Stimulated activated CD8-positive, alpha-beta memory T cell treated with anti-CD3 and anti-CD28 coated beads, Interleukin-4, amount 100 ng/mL, for 1 hour (primary cell): ENCODE measurements around the gene ANKFY1.

ENCODE experiments used
- DNase-seq, 2 donors: peaks; one replicate each; pipeline ENCODE4 v3.0.0-alpha.2; 2020; ENCODE audit warnings: low read depth in 2 of 2, low spot score in 1 of 2

ANKFY1 gene

GRCh38 chr17:4263282-4264215 lies at the start of gene ANKFY1:
ANKFY1 (minus strand) TSS chr17:4263979; CDS start chr17:4263941, 38 bp downstream.
- peak; percentile 94 to 97 for DNase-seq

- DNase-seq, result no peak
These were observed 46.7 kb upstream of the ANKFY1 start for GRCh38 chr17:4310354-4311060.

- no peak for DNase-seq
These were observed 46.1 kb upstream of the ANKFY1 start for GRCh38 chr17:4309897-4310296.

DNA sequence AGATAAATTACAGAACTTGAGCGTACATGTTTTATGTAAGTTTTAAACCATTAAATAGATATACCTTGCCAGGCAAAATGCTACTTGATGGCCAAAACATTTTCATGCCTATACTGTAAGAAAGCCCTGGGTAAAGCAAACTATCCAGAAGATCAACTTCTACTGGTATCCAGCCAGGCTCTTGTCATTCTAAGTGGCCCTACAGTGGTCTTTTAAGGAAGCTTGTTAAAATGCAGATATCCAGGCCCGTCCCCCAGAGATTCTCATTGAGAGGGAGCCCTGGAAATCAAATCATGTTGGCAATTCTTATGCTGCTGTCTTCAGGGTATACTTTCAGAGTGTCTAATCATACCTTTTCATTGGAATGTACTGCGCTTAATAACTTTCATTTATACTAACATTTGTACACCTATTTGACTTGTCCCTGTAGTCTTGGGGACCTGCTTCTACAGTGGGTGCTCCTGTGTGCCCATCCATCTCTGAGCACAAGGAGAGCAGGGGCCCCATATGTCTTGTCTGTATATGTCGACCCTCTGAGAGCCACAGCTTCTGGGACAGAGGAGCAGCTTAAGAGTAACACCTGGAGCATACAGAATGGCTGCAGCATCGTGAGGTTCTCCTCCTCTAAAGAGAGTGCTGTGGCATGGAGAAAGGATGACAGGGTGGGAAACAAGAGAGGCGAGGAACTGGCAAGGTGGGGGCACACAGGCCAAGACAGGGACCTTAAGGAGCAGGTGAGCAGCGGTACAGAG lies 43.6 kb upstream of the ANKFY1 start:
- DNase-seq, result no peak

DNA sequence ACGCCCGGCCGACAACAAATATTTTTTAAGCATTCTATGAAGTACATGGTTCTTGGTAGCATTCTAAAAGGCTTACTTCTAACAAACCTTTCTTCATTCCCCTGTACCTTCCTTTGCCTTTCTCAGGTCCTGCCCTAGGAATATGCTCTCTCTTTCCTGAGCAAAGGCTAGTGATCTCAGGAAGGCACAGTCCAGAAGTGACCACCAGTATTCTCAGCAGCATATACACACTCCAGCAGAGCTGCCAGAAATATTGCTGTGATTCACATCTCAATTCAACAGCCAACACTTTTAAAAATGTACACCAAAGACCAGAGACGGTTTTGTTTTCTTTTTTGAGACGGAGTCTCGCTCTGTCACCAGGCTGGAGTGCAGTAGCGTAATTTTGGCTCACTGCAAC lies 41.4 kb upstream of the ANKFY1 start:
- DNase-seq, result no peak

DNA sequence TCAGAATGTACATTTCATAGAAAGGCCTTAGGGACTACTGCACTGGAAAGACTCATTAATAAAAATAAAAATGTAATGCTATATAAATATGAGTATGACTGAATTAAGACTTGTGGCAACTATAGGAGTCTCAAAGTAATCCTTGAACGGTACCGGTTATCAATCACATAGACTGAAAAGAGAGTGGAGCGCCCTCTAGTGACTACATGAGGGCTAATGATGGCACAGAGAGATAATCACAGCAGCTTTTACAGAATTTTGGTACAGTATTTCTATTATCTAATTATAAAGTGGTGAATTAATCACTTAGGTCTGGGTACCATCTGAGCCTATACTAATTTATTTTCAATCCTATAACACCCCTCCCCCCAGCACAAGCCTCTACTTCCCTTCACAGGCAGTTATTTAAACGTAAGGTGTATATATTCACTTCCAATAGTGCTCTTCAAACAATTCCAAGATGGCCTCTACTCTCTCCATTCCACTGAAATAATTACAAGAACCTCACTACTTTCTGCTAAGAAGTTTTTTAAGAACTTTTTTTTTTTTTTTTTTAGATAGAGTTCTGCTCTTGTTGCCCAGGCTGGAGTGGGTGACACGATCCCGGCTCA lies 40.7 kb upstream of the ANKFY1 start:
- peak; percentile 13 to 21 for DNase-seq

DNA sequence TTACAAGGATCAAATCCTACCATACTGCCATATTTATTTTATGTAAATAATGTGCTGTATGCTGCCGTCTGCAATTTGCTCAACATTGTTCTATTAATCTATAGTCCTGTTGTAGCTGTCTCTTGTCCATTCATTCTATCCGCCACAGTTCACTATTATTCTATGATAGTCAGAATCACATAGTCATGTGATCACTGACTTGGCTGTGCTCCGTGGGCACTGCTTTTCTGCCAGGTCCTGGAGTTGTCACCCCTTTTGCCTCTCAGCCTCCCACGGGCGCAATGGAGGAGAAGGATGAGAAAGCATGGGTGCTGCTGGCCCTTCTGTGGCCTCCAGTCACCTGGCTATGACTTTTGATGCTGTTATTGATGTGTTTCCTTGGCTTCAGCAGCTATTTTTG lies 37.3 kb upstream of the ANKFY1 start:
- no peak for DNase-seq

GRCh38 chr17:4297351-4297750 lies 33.6 kb upstream of the ANKFY1 start:
- no peak for DNase-seq

DNA sequence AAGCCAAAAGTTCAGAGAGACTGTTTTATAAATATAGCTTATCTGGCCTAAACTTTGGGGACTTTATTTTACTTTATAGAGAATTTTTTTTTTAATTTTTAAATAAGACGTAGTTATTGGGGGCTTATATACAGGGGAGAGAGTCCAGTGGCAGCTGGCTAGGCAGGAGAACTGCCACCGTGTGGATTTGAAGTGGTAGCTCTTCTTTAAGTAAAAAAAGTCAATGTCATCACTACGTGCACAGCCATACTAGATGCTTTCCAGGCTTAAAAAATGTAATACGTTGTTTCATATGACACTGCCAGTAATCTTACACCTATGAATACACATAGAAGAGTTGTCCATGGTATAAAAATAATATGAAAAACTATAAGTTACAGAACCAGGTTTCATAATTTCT lies 31.9 kb upstream of the ANKFY1 start:
- no peak for DNase-seq

- DNase-seq, result no peak
These were observed 29.8 kb upstream of the ANKFY1 start for GRCh38 chr17:4293572-4293971.

DNA sequence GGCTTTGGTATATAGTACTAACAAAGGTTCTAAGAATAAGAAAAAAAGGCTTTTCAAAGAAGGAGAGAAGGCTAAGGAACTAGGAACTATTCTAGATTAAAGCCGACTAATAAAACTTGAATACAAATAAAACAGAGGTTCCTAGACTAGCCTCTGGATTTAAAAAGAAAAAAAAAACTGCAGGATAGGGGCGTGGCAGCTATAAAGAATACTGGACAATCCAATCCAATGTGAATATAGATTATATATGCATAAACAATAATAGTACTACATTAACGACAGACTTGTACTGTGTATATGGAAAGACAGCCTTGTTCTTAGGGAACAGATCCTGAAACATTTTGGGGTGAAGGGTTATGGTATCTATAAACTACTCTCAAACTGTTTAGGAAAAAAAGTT lies 23.9 kb upstream of the ANKFY1 start:
- no peak for DNase-seq

- no peak for DNase-seq
These were observed 12.7 kb upstream of the ANKFY1 start for GRCh38 chr17:4276514-4276913.

DNA sequence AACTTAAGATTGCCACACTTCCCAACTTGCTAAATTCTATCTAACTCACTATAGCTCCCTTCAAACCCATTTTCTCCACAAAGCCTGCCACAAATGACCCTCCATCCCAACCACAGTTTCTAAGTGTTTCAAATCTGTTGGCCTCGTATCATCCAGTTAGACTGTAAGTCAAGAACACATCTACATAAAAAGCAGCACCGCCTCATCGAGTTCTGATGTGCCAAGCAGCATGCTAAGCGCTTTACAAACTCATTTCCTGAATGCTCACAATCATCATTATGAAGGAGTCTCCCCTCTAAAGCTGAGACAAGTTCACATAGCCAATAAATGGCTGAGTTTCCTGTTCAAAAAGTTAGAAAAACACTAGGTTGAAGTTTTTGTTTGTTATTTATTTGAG lies 9.2 kb upstream of the ANKFY1 start:
- DNase-seq, result no peak

GRCh38 chr17:4272213-4272971 lies 8.6 kb upstream of the ANKFY1 start:
- DNase-seq, result no peak

GRCh38 chr17:4270736-4271135 lies 7.0 kb upstream of the ANKFY1 start:
- DNase-seq, result no peak

DNA sequence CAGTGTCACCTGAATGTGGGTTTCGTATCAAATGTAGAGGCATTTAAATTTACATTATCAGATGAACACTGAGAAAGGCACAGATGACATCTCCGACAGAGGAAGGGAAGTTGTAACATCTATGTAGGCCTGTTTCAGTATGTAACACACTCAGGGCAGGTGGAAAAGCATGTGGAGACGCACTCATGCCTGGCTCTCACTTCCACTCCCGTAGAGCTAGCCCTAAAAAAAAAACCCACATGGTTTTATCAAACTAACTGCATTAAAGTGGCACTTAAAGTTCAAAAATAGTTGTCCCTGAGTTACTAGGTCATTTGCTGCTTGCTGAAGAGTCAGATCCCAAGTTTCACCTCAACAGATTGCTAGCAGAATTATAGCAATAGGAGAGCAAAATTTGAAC lies 6.1 kb upstream of the ANKFY1 start:
- DNase-seq, result no peak

GRCh38 chr17:4267402-4267801 lies 3.6 kb upstream of the ANKFY1 start:
- DNase-seq, result no peak

DNA sequence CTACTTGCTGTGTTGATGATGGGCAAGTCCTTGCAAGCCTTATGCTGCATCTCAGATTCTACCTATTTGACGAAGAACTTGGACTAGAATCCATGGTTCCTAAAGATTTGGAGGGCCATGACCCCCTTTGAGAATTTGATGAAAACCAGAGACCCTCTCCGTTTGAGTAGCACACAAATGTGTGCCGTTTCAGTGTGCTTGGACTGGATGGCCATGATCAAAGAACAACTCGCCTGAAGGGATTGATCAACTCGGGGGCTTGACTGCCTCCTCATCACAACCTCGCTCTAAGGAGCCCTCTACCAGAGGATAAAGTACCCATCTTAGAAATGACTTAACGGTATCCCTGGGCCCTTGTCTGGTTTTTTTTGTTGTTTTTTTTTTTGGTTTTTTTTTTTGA lies 2.8 kb upstream of the ANKFY1 start:
- DNase-seq, result no peak

DNA sequence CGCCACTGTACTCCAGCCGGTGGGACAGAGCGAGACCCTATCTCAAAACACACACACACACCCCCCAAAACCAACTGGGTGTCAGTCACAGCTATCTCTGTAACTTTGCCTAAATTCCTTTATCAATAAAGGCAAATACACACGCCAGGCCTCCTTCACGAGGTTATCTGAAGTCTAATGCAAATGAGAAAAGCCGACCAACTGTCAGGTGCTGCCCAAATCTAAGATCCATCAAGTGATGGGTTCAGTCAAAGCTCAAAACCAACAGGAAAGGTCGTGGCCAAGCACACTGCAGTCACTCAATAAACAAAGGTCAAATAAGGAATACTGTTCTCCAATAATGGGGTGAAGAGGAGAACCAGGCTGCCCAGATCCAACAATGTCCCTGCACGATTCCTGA lies 1.1 kb downstream of the ANKFY1 start:
- no peak for DNase-seq

DNA sequence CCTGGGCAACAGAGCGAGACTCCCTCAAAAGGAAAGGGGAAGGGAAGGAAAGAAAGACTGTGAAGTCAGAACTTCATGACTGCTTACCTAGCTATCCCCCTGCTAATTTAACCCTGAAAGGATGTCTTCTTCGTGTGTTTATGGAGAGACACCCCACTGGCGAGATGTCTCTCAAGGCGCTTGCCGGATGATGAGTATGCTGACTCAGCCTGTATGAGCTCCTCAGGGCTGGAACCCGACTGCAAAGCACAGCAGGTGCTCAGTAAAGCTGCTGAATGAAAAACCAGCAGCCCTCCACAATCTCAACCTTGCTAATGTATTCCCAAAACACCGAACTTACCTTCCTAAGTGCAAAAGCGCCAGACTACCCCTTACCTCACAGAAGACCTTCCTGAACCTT lies 2.3 kb downstream of the ANKFY1 start:
- DNase-seq, result no peak

DNA sequence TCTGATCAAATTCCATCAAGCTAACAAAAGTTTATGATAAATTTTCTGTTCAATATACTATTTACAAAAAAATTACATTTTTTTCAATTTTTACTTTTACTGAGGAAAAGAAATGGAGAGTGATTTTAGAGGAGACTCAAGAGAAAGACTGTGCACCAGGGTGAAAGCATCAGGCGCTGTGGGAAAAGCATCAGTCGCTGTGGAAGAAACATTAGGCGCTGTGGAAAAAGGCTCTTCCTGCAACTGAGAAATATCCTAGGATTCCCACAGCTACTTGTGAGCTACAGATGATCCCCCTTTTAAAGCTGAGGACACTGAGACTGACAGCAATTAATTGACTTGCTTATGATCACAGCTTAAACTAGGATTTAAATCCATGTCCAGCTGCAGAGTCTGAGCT lies 4.9 kb downstream of the ANKFY1 start:
- DNase-seq, result no peak
